HK-2 (cell line): ENCODE data around the gene ASIC3.
"Not testable (repeated sequence)": the region's sequence is repeated elsewhere in the genome, so short reads cannot be mapped to it uniquely, and the experiment has no call there.

ENCODE experiments used
- DNase-seq: peaks from one replicate; pipeline ENCODE4 v3.0.0-alpha.2; 2018; ENCODE audit not compliant: unreplicated experiment

Gene ASIC3

GRCh38 chr7:151032936-151033863 is 15.1 kb upstream of the ASIC3 start:
- no peak for DNase-seq

GRCh38 chr7:151033864-151034249 is 14.5 kb upstream of the ASIC3 start:
- no peak for DNase-seq

- DNase-seq = no peak
These were observed 13.9 kb upstream of the ASIC3 start for GRCh38 chr7:151034312-151035025.

GRCh38 chr7:151035026-151035717 is 13.2 kb upstream of the ASIC3 start:
- DNase-seq = no peak

- no peak for DNase-seq
These were observed 12.4 kb upstream of the ASIC3 start for GRCh38 chr7:151035902-151036301.

GRCh38 chr7:151038951-151039849 is 9.1 kb upstream of the ASIC3 start:
- DNase-seq = peak; percentile 97

GRCh38 chr7:151039850-151040548 is 8.3 kb upstream of the ASIC3 start:
- no peak for DNase-seq

GRCh38 chr7:151040616-151041375 is 7.5 kb upstream of the ASIC3 start:
- no peak for DNase-seq

GRCh38 chr7:151043449-151043848 is 4.9 kb upstream of the ASIC3 start:
- DNase-seq = not testable (repeated sequence)

- DNase-seq = no peak
These were observed 4.4 kb upstream of the ASIC3 start for GRCh38 chr7:151043959-151044358.

GRCh38 chr7:151045262-151045661 is 3.1 kb upstream of the ASIC3 start:
- DNase-seq = no peak

GRCh38 chr7:151045967-151046366 is 2.4 kb upstream of the ASIC3 start:
- no peak for DNase-seq

- DNase-seq = no peak
These were observed 1.4 kb upstream of the ASIC3 start for GRCh38 chr7:151046603-151047573.

- no peak for DNase-seq
These were observed 656 bp downstream of the ASIC3 start for GRCh38 chr7:151048911-151049463.

GRCh38 chr7:151051108-151051507 is 2.8 kb downstream of the ASIC3 start:
- no peak for DNase-seq

GRCh38 chr7:151053096-151053495 is 4.8 kb downstream of the ASIC3 start:
- no peak for DNase-seq

GRCh38 chr7:151053751-151054150 is 5.4 kb downstream of the ASIC3 start:
- DNase-seq = no peak

- DNase-seq = no peak
These were observed 7.9 kb downstream of the ASIC3 start for GRCh38 chr7:151056283-151056665.
